WTC11 (cell line): ENCODE results near the gene ABLIM2. TPM values are rescaled to one million over a fixed set of nuclear protein-coding genes. Genes with fewer than 3 reads are reported as not detected.

Source experiments
- ATAC-seq: fragments of 200-7000 bp; cut with Tn5 transposase; 2 replicates; pipeline ENCODE4 v1.10.0; 2021; ENCODE audit warnings: mild to moderate bottlenecking, moderate library complexity
- CTCF ChIA-PET: fragments of 300-600 bp; sonication (Branson Sonifier 250); formaldehyde crosslinking; loops from one replicate; lab custom pipeline; 2021; ENCODE audit warnings: antibody characterized with exemption; lab: Charles Lee
- POLR2A ChIA-PET: fragments of 350-600 bp; sonication (Branson Sonifier 250); formaldehyde crosslinking; loops from one replicate; lab custom pipeline; 2021; ENCODE audit warnings: antibody characterized with exemption; lab: Charles Lee
- DNase-seq: peaks from one replicate; pipeline ENCODE4 v3.0.0; 2021; ENCODE audit warnings: low spot score
- H3K27ac Mint-ChIP-seq: 2 replicates; pipeline ENCODE4 v1.8.0; 2021; ENCODE audit warnings: mixed read lengths
- H3K27me3 Mint-ChIP-seq: 2 replicates; pipeline ENCODE4 v1.8.0; 2021; ENCODE audit warnings: low read depth, mild to moderate bottlenecking, moderate library complexity, mixed read lengths
- H3K36me3 Mint-ChIP-seq: 2 replicates; pipeline ENCODE4 v1.8.0; 2021; ENCODE audit warnings: mixed read lengths
- H3K4me1 Mint-ChIP-seq: 2 replicates; pipeline ENCODE4 v1.8.0; 2022; ENCODE audit warnings: mixed read lengths
- H3K4me3 Mint-ChIP-seq: 2 replicates; pipeline ENCODE4 v1.8.0; 2021; ENCODE audit warnings: mild to moderate bottlenecking, moderate library complexity, mixed read lengths
- H3K9me3 Mint-ChIP-seq: 2 replicates; pipeline ENCODE4 v1.8.0; 2021; ENCODE audit warnings: mixed read lengths
- AR ChIP-seq: fragments of 250-450 bp; sonication (Bioruptor Pico); IDR thresholded peaks from 2 replicates; pipeline ENCODE4 v1.9.0; 2021; ENCODE audit warnings: mild to moderate bottlenecking
- CTCF ChIP-seq: fragments of 200-600 bp; IDR thresholded peaks from 2 replicates; pipeline ENCODE4 v1.8.0; 2022; ENCODE audit warnings: antibody characterized with exemption
- ELF4 ChIP-seq: sonication (generic); formaldehyde crosslinking; IDR thresholded peaks from 2 replicates; pipeline ENCODE4 v1.8.1; 2022; ENCODE audit warnings: low read depth, mild to moderate bottlenecking, moderate library complexity, missing genetic modification reagents
- ESRRA ChIP-seq: sonication (generic); formaldehyde crosslinking; IDR thresholded peaks from 2 replicates; pipeline ENCODE4 v1.8.1; 2022; ENCODE audit warnings: mild to moderate bottlenecking, missing genetic modification reagents, borderline replicate concordance
- MYBL2 ChIP-seq: sonication (generic); formaldehyde crosslinking; IDR thresholded peaks from 2 replicates; pipeline ENCODE4 v1.8.1; 2023; ENCODE audit warnings: mild to moderate bottlenecking, moderate library complexity, missing genetic modification reagents
- NR1H2 ChIP-seq: sonication (generic); formaldehyde crosslinking; IDR thresholded peaks from 2 replicates; pipeline ENCODE4 v1.9.0; 2021; ENCODE audit warnings: mild to moderate bottlenecking, moderate library complexity, missing genetic modification reagents
- PREB ChIP-seq: sonication (generic); formaldehyde crosslinking; IDR thresholded peaks from 2 replicates; pipeline ENCODE4 v1.8.1; 2022; ENCODE audit warnings: mild to moderate bottlenecking, missing genetic modification reagents, moderate library complexity, borderline replicate concordance
- SMAD3 ChIP-seq: sonication (generic); formaldehyde crosslinking; IDR thresholded peaks from 2 replicates; pipeline ENCODE4 v1.8.0; 2022; ENCODE audit warnings: missing genetic modification reagents, mild to moderate bottlenecking, borderline replicate concordance
- TP53 ChIP-seq: sonication (generic); formaldehyde crosslinking; IDR thresholded peaks from 2 replicates; pipeline ENCODE4 v1.8.1; 2023; ENCODE audit warnings: mild to moderate bottlenecking, missing genetic modification reagents
- ZNF532 ChIP-seq: fragments of 250-450 bp; sonication (Bioruptor Pico); IDR thresholded peaks from 2 replicates; pipeline ENCODE4 v1.9.0; 2021; ENCODE audit warnings: mild to moderate bottlenecking, borderline replicate concordance
- total RNA-seq: library from RNA; stranded (reverse); gene quantifications from 3 replicates; pipeline ENCODE4 v1.2.3, GENCODE V29; 2021
- TF ChIP-seq, protein P1 (sequence below): sonication (generic); formaldehyde crosslinking; conservative IDR thresholded peaks from 2 replicates; pipeline ENCODE4 v1.8.1; 2022; ENCODE audit warnings: mild to moderate bottlenecking, missing genetic modification reagents
- TF ChIP-seq, protein P2 (sequence below): sonication (generic); formaldehyde crosslinking; IDR thresholded peaks from 2 replicates; pipeline ENCODE4 v1.8.0; 2022; ENCODE audit warnings: mild to moderate bottlenecking, missing genetic modification reagents

The ABLIM2 gene
- total RNA-seq, 1 experiment from 2014 or later = 2.6 TPM

DNA sequence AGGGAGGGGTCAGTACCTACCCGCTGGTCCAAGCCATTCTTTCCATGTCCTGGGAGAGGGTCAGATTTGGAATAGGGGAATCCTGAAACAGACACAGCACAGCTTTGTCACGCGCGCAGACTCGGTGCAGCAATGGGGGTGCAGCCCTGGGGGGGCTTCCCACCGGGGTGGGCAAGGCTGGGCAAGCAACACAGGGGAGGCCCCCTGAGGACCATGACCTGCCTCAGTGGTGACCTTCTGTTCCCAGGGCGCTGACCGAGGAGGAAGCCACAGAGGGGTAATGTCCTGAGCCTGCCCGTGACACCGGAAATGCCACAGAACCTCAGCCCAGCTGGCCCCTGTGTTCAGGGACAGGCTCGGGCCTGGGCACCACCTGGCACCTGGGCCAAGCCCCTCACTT lies 165.8 kb downstream of the ABLIM2 start (continued):
- TF ChIP-seq PREB (CRISPR knock-in tag) = no peak
- no peak for TF ChIP-seq ESRRA (CRISPR knock-in tag)
- TF ChIP-seq SMAD3 (CRISPR knock-in tag) = no peak
- no peak for TF ChIP-seq AR (CRISPR knock-in tag)
- TF ChIP-seq, protein P1, sequence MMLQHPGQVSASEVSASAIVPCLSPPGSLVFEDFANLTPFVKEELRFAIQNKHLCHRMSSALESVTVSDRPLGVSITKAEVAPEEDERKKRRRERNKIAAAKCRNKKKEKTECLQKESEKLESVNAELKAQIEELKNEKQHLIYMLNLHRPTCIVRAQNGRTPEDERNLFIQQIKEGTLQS (CRISPR knock-in tag) = no peak

DNA sequence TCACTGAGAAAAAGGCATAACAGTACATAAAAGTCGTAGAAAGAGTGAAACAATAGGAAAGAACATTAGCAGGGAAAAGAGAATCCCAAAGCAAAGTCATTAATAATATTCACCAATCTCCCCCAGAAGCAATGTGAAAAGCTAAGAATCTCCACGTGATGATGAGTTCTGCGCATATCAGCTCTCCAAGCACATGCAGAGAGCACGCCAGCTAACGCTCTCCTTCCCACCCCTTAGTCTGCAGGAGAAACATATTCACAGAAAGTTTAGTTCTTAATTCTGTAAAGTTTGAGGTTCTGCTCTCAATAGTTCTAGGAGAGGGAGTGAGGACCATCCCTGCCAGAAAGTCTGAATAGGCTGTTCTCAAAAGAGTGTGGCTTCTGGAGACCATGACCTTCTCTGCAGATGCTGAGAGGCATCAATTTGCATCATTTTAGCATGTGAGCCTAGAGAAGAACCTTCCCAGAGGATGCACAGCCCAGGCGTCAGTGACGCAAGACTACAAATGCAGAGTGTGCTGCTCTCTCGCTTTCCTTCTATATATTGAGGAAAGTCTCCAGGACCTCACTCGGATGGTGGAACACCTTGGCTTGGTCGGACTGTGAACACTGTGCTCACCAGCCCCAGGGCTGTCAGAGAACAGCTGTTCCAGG lies 167.7 kb downstream of the ABLIM2 start:
- Mint-ChIP-seq H3K27ac (no peak overlapping the region), H3K36me3 (no peaks in the 10 kb centered on the region), H3K4me3 (no peak overlapping the region), H3K9me3 (no peaks in the 10 kb centered on the region), H3K4me1 (peaks cover 9% of the 10 kb centered on the region), H3K27me3 (no peaks in the 10 kb centered on the region)
- ChIA-PET CTCF (interaction anchor here (0.9 to 1.8 kb wide), 2 partner anchors 147 to 187 kb away, joined by 6 to 8 read pairs; no protein-coding TSS in a partner anchor), POLR2A (no interaction called here)
- no peak for ATAC-seq
- no peak for TF ChIP-seq MYBL2
- TF ChIP-seq, all 79 proteins: peak for 0
- no peak for DNase-seq

GRCh38 chr4:7989654-7990053 lies 169.0 kb downstream of the ABLIM2 start:
- Mint-ChIP-seq H3K36me3 (no peaks in the 10 kb centered on the region), H3K4me3 (no peak overlapping the region), H3K4me1 (peaks cover 14% of the 10 kb centered on the region), H3K9me3 (no peaks in the 10 kb centered on the region), H3K27me3 (no peaks in the 10 kb centered on the region), H3K27ac (no peak overlapping the region)
- ATAC-seq = no peak
- no peak for TF ChIP-seq ESRRA (CRISPR knock-in tag)
- ChIA-PET CTCF (interaction anchor here (1.8 to 6.1 kb wide), 2 partner anchors 145 to 184 kb away, joined by 6 to 116 read pairs; no protein-coding TSS in a partner anchor), POLR2A (no interaction called here)
- no peak for DNase-seq

GRCh38 chr4:7988437-7988836 lies 170.2 kb downstream of the ABLIM2 start:
- Mint-ChIP-seq H3K4me1 (peaks cover 16% of the 10 kb centered on the region), H3K27ac (no peak overlapping the region), H3K36me3 (no peaks in the 10 kb centered on the region), H3K9me3 (no peaks in the 10 kb centered on the region), H3K4me3 (no peak overlapping the region), H3K27me3 (no peaks in the 10 kb centered on the region)
- no peak for ATAC-seq
- no peak for DNase-seq
- CTCF ChIA-PET = interaction anchor here (0.7 to 6.1 kb wide), 16 partner anchors 19 to 338 kb away, joined by 3 to 116 read pairs (median 6); partner anchors contain the start of gene AFAP1
- no peak for TF ChIP-seq TP53 (CRISPR knock-in tag)
- POLR2A ChIA-PET = interaction anchor here (1.5 kb wide), 1 partner anchor 186 kb away, joined by 4 read pairs; no protein-coding TSS in a partner anchor

- Mint-ChIP-seq H3K4me3 (no peak overlapping the region), H3K9me3 (no peaks in the 10 kb centered on the region), H3K36me3 (no peaks in the 10 kb centered on the region), H3K27me3 (no peaks in the 10 kb centered on the region), H3K4me1 (peaks cover 21% of the 10 kb centered on the region), H3K27ac (peak overlapping the region; percentile 69; the same call in 1 of the 2 replicates)
- POLR2A ChIA-PET = interaction anchor here (0.6 to 1.5 kb wide), 2 partner anchors 42 to 185 kb away, joined by 4 to 5 read pairs; no protein-coding TSS in a partner anchor
- ATAC-seq = peak; percentile 81
- CTCF ChIA-PET = interaction anchor here (0.6 to 6.1 kb wide), 26 partner anchors 8 to 337 kb away, joined by 3 to 116 read pairs (median 4); partner anchors contain the start of gene AFAP1
- peak; percentile 87 for DNase-seq
- TF ChIP-seq CTCF (peak; percentile 91), NR1H2 (CRISPR knock-in tag) (no peak), ELF4 (CRISPR knock-in tag) (no peak), ZNF532 (CRISPR knock-in tag) (no peak)
- TF ChIP-seq, protein P2, sequence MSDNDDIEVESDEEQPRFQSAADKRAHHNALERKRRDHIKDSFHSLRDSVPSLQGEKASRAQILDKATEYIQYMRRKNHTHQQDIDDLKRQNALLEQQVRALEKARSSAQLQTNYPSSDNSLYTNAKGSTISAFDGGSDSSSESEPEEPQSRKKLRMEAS (CRISPR knock-in tag) = 0 out of 2 replicates have a peak, but pooled peaks have one; percentile 27
These were observed 171.2 kb downstream of the ABLIM2 start for GRCh38 chr4:7987148-7987989.
